ENCODE measurements around the gene DPM1. TPM values are rescaled to one million over a fixed set of nuclear protein-coding genes. Genes with fewer than 3 reads are reported as not detected.

The DPM1 gene
- total and polyA plus RNA-seq, 2 of the 8 experiments (the other 6 are each of a cell fraction or from before 2014, with no cell fraction given), result 42.3 to 57.0 TPM

GRCh38 chr20:50977066-50978021, 19.0 kb upstream of the DPM1 start:
- Histone ChIP-seq H3K79me1 (ENCODE audit: low read depth, low read length) (no peaks in the 10 kb centered on the region), H3K9ac (replicated peaks in 1 of 4; ENCODE audit: extremely low read depth in 1 of 4, low read depth in 3 of 4, low read length in 3 of 4) (no peak overlapping the region), H3K9me3 (ENCODE audit: insufficient read depth in 2 of 2, low read depth in 1 of 2, low read length in 1 of 2) (0 out of 4 replicates have a peak, but pooled peaks cover 0 to 3% of the 10 kb centered on the region in 2 experiments), H3K23ac (ENCODE audit: insufficient read length) (no peak overlapping the region), H4K8ac (ENCODE audit: extremely low read depth, insufficient read depth, low read length) (no peak overlapping the region), H3K4me1 (replicated peaks in 1 of 4; ENCODE audit: control insufficient read depth in 3 of 4, insufficient read depth in 4 of 4, low read length in 3 of 4) (peaks cover 0 to 2% (median 0%) of the 10 kb centered on the region in 4 experiments; a peak in 1 of 7 replicates), H4K20me1 (replicated peaks in 1 of 2; ENCODE audit: control insufficient read depth in 1 of 2, insufficient read depth in 2 of 2, low read length in 2 of 2) (no peaks in the 10 kb centered on the region), H3K23me2 (ENCODE audit: low read depth, low read length) (no peaks in the 10 kb centered on the region), H3K36me3 (ENCODE audit: control insufficient read depth in 2 of 4, insufficient read depth in 4 of 4, low read length in 3 of 4) (no peaks in the 10 kb centered on the region), H2AFZ (ENCODE audit: low read length) (no peak overlapping the region), H3K14ac (ENCODE audit: insufficient read length) (no peak overlapping the region), H3K18ac (ENCODE audit: extremely low read depth, low read length) (no peak overlapping the region), H2BK12ac (ENCODE audit: low read depth, low read length) (no peak overlapping the region), H4K91ac (replicated peaks; ENCODE audit: insufficient read length, low read length) (no peak overlapping the region), H3K4me3 (ENCODE audit: extremely low read depth in 1 of 4, insufficient read depth in 2 of 4, low read depth in 3 of 4, low read length in 4 of 4) (no peak overlapping the region), H3K56ac (replicated peaks; ENCODE audit: insufficient read length, low read depth, low read length) (no peak overlapping the region), H3K27me3 (replicated peaks in 1 of 4; ENCODE audit: control insufficient read depth in 3 of 4, extremely low read depth in 1 of 4, insufficient read depth in 3 of 4, low read length in 3 of 4) (no peaks in the 10 kb centered on the region; a peak in 1 of 7 replicates), H4K5ac (ENCODE audit: insufficient read length, low read depth, low read length) (no peak overlapping the region), H2BK5ac (ENCODE audit: low read depth, low read length) (no peak overlapping the region), H3K4me2 (ENCODE audit: insufficient read depth in 1 of 2, low read depth in 2 of 2, low read length in 2 of 2) (no peak overlapping the region), H2BK15ac (ENCODE audit: low read length) (no peak overlapping the region), H2BK20ac (ENCODE audit: low read length) (no peak overlapping the region), H3K79me2 (ENCODE audit: control insufficient read depth in 1 of 2, insufficient read depth in 2 of 2, low read length in 2 of 2) (no peaks in the 10 kb centered on the region), H3K27ac (ENCODE audit: low read depth, low read length) (no peak overlapping the region), H3K4ac (replicated peaks; ENCODE audit: insufficient read length, low read depth, low read length) (no peak overlapping the region), H2BK120ac (replicated peaks; ENCODE audit: low read depth, low read length) (no peak overlapping the region), H2AK5ac (ENCODE audit: low read depth, low read length) (no peak overlapping the region)
- CTCF ChIA-PET (ENCODE audit: partially characterized antibody), result interaction anchor here (0.7 to 7.6 kb wide), 7 partner anchors 10 to 330 kb away, joined by 3 to 54 read pairs (median 3); no protein-coding TSS in a partner anchor
- POLR2A ChIA-PET (ENCODE audit: partially characterized antibody), result no interaction called here
- FAIRE-seq (no peak), DNase-seq (ENCODE audit: low read depth in 1 of 2, low spot score in 2 of 2) (no peak)
- whole genome bisulfite sequencing, 2 experiments (ENCODE audit: extremely low coverage in 1 of 2, insufficient coverage in 1 of 2, insufficient read length in 1 of 2, insufficient replicate concordance in 2 of 2, low coverage in 1 of 2, low lambda C conversion rate in 2 of 2, missing lambda C conversion rate in 1 of 2), result 92% methylated on average over 20 of the region's 20 CpGs; no CpG with 5 or more reads in 1 of the 2 experiments
- no peak for TF ChIP-seq HDAC2 (IDR thresholded peaks at IDR 0.05; ENCODE audit: borderline replicate concordance in 1 of 2, low read depth in 2 of 2, low read length in 2 of 2)
- TF ChIP-seq POU5F1 (IDR thresholded peaks at IDR 0.05; ENCODE audit: low read depth, low read length), result no peak
- no peak for TF ChIP-seq TEAD4 (IDR thresholded peaks at IDR 0.05; ENCODE audit: low read depth, low read length)
- no peak for TF ChIP-seq USF2 (IDR thresholded peaks at IDR 0.05; ENCODE audit: low read length)
- TF ChIP-seq CTCF (IDR thresholded peaks at IDR 0.05; ENCODE audit: control extremely low read depth in 1 of 3, insufficient read depth in 1 of 3, low read depth in 1 of 3, low read length in 3 of 3), result no peak
- no peak for TF ChIP-seq GABPA (IDR thresholded peaks at IDR 0.05; ENCODE audit: borderline replicate concordance, insufficient read depth, low read length)
- no peak for TF ChIP-seq NANOG (IDR thresholded peaks at IDR 0.05; ENCODE audit: insufficient read depth, low read depth, low read length, poor library complexity, severe bottlenecking)
